Fibroblast of lung (primary cell): ENCODE measurements around the gene AGAP9. TPM values are rescaled to one million over a fixed set of nuclear protein-coding genes. Genes with fewer than 3 reads are reported as not detected.

ENCODE experiments used
- DNase-seq, 2 donors: peaks; one replicate each; pipeline versions ENCODE4 v3.0.0 to v3.0.0-alpha.2; 2010; ENCODE audit warnings: low read depth in 2 of 2
- H2AFZ ChIP-seq: 2 replicates; pipeline ENCODE4 v1.5.1; 2012; ENCODE audit warnings: low read length, control low read depth, inconsistent platforms
- H3K27ac ChIP-seq: 2 replicates; pipeline ENCODE4 v1.5.1; 2011; ENCODE audit warnings: low read length, control low read depth; ENCODE audit not compliant: insufficient read depth
- H3K27me3 ChIP-seq: 2 replicates; pipeline ENCODE4 v1.5.1; 2011; ENCODE audit warnings: mild to moderate bottlenecking, low read length; ENCODE audit not compliant: control insufficient read depth, insufficient read depth
- H3K36me3 ChIP-seq: 2 replicates; pipeline ENCODE4 v1.5.1; 2011; ENCODE audit warnings: low read length; ENCODE audit not compliant: control insufficient read depth, insufficient read depth
- H3K4me1 ChIP-seq: 2 replicates; pipeline ENCODE4 v1.5.1; 2011; ENCODE audit warnings: low read length; ENCODE audit not compliant: control insufficient read depth, insufficient read depth; ENCODE audit errors: extremely low read depth
- H3K4me2 ChIP-seq: 2 replicates; pipeline ENCODE4 v1.5.1; 2011; ENCODE audit warnings: low read length, control low read depth; ENCODE audit not compliant: insufficient read depth; ENCODE audit errors: extremely low read depth
- H3K4me3 ChIP-seq, 4 experiments: fragments of 200-600 bp in 1 of 4; sonication (generic) in 1 of 4; replicated peaks in 1 of 4; 2 replicates each; pipeline ENCODE4 v1.5.1; 2011 to 2016; ENCODE audit warnings: low read length in 4 of 4, low read depth in 3 of 4, mild to moderate bottlenecking in 3 of 4, control low read depth in 2 of 4, inconsistent platforms in 1 of 4, mixed read lengths in 1 of 4; ENCODE audit not compliant: insufficient read depth in 1 of 4; ENCODE audit errors: control extremely low read depth in 1 of 4
- H3K79me2 ChIP-seq: 2 replicates; pipeline ENCODE4 v1.5.1; 2012; ENCODE audit warnings: mild to moderate bottlenecking, low read length, inconsistent platforms; ENCODE audit not compliant: control insufficient read depth, insufficient read depth
- H3K9ac ChIP-seq: 2 replicates; pipeline ENCODE4 v1.5.1; 2011; ENCODE audit warnings: mild to moderate bottlenecking, low read length, control low read depth; ENCODE audit not compliant: insufficient read depth
- H3K9me3 ChIP-seq: 2 replicates; pipeline ENCODE4 v1.5.1; 2012; ENCODE audit warnings: low read depth, low read length; ENCODE audit not compliant: control insufficient read depth, insufficient read depth
- H4K20me1 ChIP-seq: 2 replicates; pipeline ENCODE4 v1.5.1; 2011; ENCODE audit warnings: low read length; ENCODE audit not compliant: control insufficient read depth, insufficient read depth; ENCODE audit errors: extremely low read depth
- EZH2 ChIP-seq: IDR thresholded peaks from 2 replicates; pipeline ENCODE4 v1.5.1; 2012; ENCODE audit warnings: low read length, control low read depth, mild to moderate bottlenecking; ENCODE audit errors: missing control alignments
- polyA plus RNA-seq, 2 donors: library from polyadenylated mRNA; depleted of rRNA in 1 of 2; stranded (reverse) in 1 of 2; unstranded in 1 of 2; fragments of >200 nt; gene quantifications; 2 replicates each; pipeline ENCODE4 v1.2.1, GENCODE V29; 2011 to 2012; ENCODE audit warnings: missing spikeins in 1 of 2
- total RNA-seq: library from RNA; depleted of rRNA; stranded (reverse); fragments of >200 nt; gene quantifications from 2 replicates; pipeline ENCODE4 v1.2.1, GENCODE V29; 2014
- TF ChIP-seq, protein P1 (sequence below), 2 donors: IDR thresholded peaks in 1 of 2; conservative IDR thresholded peaks in 1 of 2; 1 replicate in 1 of 2; 2 replicates in 1 of 2; pipeline ENCODE4 v1.5.1; 2011 to 2012; ENCODE audit warnings: low read length in 2 of 2, control low read depth in 1 of 2, inconsistent platforms in 1 of 2, low read depth in 1 of 2, mild to moderate bottlenecking in 1 of 2

Gene AGAP9
- total and polyA plus RNA-seq, 2 donors (not counting 1 experiment from before 2014, with no cell fraction given): 2.8 to 3.2 TPM

DNA sequence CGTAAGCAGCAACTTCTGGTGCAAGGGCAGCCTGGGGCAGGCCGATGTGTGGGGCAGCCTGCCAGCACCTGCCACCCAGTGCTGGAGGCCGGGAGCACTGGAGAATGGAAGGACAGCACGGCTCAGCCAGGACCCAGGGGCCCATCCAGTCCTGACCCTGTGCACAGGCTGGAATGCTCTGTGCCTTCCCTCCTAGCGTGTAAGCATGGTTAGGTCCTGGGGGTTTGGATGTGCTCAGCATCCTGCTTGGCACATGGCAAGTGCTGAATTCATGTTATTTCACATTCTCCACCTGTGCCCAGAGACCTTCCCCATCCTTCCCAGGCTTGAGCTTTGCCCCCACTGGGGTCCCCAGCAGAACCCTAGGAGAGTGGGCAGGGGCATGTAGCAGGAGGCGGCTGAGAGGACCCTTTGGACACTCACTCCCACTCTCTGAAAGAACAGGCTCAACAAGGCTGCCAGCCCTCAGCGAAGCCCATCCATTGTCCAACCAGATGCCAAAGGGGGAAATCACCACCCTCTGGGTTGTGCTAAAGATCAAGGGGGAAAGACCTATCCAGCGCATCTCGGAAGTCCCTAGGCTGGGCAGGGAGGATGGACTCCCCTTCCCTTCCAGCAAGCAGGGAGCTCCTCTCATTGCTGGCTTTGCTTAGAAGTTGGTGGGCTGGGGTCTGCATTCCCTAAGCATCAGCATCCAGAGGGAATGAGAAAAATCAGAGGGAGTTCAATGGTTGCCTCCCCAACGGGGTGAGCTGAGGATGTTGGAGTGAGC is 69.2 kb downstream of the AGAP9 start:
- Histone ChIP-seq H3K9me3 (no peaks in the 10 kb centered on the region), H3K4me3 (no peak overlapping the region), H3K27me3 (peaks cover 6% of the 10 kb centered on the region), H4K20me1 (no peaks in the 10 kb centered on the region), H2AFZ (no peak overlapping the region), H3K9ac (no peak overlapping the region), H3K36me3 (no peaks in the 10 kb centered on the region), H3K4me1 (peaks cover 2% of the 10 kb centered on the region), H3K27ac (no peak overlapping the region), H3K79me2 (no peaks in the 10 kb centered on the region), H3K4me2 (no peak overlapping the region)
- no peak for DNase-seq
- no peak for TF ChIP-seq EZH2

DNA sequence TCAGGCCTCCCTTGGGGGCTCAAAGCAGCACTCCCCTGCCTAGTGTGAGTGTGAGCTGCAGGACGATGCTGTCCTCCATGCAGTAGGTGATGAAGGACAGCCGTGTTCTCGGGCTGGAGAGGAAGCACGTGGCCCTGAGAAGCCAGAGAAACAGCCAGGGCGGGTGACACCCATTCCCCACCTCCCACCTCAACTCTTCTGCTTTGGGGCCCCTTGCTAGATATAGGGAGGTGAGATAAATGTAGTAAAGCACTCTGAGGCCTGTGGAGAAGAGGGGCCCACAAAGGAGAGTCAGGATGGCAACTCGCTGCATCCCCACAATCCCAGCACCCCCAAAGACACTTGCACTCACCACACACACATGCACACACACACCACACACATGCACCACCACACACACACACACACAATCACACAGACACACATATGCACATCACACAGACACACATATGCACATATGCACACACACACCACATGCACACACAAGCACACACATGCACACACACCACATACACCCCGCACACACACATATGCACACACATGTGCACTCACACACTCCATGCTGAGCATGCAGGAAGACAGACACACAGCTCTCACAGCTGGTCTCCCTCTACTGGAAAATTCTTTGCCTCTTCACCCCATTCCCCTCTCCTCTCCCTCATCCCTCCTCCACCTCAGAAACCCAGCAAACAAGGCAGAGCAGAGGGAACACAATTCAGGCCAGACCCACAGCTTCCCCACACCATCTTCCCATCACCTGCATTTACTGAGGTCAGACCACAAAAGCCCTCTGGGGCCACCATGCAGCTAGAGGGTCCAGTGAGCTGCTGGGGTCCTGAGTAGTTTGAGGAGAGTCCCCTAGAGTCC is 70.1 kb downstream of the AGAP9 start:
- H2AFZ ChIP-seq: no peak overlapping the region
- H3K4me3 ChIP-seq: no peak overlapping the region
- H3K36me3 ChIP-seq: no peaks in the 10 kb centered on the region
- TF ChIP-seq, protein P1, sequence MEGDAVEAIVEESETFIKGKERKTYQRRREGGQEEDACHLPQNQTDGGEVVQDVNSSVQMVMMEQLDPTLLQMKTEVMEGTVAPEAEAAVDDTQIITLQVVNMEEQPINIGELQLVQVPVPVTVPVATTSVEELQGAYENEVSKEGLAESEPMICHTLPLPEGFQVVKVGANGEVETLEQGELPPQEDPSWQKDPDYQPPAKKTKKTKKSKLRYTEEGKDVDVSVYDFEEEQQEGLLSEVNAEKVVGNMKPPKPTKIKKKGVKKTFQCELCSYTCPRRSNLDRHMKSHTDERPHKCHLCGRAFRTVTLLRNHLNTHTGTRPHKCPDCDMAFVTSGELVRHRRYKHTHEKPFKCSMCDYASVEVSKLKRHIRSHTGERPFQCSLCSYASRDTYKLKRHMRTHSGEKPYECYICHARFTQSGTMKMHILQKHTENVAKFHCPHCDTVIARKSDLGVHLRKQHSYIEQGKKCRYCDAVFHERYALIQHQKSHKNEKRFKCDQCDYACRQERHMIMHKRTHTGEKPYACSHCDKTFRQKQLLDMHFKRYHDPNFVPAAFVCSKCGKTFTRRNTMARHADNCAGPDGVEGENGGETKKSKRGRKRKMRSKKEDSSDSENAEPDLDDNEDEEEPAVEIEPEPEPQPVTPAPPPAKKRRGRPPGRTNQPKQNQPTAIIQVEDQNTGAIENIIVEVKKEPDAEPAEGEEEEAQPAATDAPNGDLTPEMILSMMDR (conservative IDR thresholded peaks at IDR 0.05 in 1 of 2, IDR thresholded peaks at IDR 0.05 in 1 of 2; ENCODE audit: low read depth in 1 of 2, low read length in 2 of 2): no peak
- no peak for TF ChIP-seq EZH2
- H3K9ac ChIP-seq: no peak overlapping the region
- DNase-seq: no peak
- no peaks in the 10 kb centered on the region for H3K9me3 ChIP-seq
- H3K4me2 ChIP-seq: no peak overlapping the region
- H3K27me3 ChIP-seq: peaks cover 6% of the 10 kb centered on the region
- H3K79me2 ChIP-seq: no peaks in the 10 kb centered on the region
- no peak overlapping the region for H3K27ac ChIP-seq
- H4K20me1 ChIP-seq: no peaks in the 10 kb centered on the region
- H3K4me1 ChIP-seq: peaks cover 2% of the 10 kb centered on the region

DNA sequence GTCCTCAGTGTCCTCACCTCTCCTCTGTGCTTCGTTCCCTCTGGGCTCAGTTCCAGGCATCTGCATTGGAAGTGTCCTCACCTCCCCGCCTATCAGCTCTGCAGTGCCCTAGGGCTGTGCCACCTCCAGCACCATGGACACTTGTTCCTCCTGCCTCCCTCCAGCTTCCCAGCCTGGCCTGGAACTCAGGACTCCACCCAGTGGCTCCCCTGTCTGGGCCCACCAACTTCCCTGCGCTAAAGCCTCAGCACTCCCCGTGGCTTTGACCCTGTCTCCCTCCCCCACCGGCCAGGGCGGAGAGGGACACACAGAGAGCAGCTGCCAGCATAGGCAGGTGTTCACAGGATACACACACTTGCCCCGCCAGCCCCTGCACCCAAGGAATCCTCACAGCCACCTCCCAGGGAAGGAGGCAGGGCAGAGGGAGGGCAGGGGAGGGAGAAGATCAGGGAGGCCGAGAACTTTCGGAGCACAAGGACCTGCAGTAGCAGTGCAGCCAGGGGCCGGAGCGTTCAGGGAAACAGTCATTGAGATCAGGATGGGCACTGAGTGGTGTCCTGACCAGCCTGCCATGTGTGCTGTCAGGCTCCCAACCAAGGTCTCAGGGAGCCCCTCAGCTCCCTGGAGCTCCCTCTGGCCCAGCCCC is 70.8 kb downstream of the AGAP9 start:
- Histone ChIP-seq H3K9me3 (no peaks in the 10 kb centered on the region), H3K79me2 (no peaks in the 10 kb centered on the region), H3K9ac (no peak overlapping the region), H3K4me3 (no peak overlapping the region), H3K4me2 (no peak overlapping the region), H3K27ac (no peak overlapping the region), H3K27me3 (peaks cover 6% of the 10 kb centered on the region), H4K20me1 (no peaks in the 10 kb centered on the region), H3K4me1 (no peaks in the 10 kb centered on the region), H3K36me3 (no peaks in the 10 kb centered on the region), H2AFZ (no peak overlapping the region)
- TF ChIP-seq, protein P1 (conservative IDR thresholded peaks at IDR 0.05 in 1 of 2, IDR thresholded peaks at IDR 0.05 in 1 of 2; ENCODE audit: low read depth in 1 of 2, low read length in 2 of 2): no peak
- TF ChIP-seq EZH2: no peak
- DNase-seq: no peak
